Measurements from ENCODE around the gene CMC1.

DNA sequence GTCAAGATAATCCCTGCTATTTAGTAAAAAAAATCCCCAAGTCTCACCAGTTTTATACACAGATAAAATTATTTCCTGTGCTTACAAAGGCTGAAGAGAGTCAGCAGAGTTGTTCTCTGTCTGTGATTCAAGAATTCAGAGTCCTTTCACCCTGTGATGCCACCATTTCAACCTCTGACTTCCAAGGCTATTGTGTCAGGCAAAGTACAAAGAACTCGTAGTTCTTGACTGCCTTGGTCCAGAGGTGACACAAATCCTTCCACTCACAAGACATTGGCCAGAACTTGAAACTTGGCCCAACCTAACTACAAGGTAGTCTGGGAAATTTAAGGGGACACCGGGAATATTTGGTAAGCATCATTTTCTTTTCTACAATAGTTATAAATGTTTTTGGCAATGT is 34.9 kb upstream of the CMC1 start:
- TF ChIP-seq, protein P1, sequence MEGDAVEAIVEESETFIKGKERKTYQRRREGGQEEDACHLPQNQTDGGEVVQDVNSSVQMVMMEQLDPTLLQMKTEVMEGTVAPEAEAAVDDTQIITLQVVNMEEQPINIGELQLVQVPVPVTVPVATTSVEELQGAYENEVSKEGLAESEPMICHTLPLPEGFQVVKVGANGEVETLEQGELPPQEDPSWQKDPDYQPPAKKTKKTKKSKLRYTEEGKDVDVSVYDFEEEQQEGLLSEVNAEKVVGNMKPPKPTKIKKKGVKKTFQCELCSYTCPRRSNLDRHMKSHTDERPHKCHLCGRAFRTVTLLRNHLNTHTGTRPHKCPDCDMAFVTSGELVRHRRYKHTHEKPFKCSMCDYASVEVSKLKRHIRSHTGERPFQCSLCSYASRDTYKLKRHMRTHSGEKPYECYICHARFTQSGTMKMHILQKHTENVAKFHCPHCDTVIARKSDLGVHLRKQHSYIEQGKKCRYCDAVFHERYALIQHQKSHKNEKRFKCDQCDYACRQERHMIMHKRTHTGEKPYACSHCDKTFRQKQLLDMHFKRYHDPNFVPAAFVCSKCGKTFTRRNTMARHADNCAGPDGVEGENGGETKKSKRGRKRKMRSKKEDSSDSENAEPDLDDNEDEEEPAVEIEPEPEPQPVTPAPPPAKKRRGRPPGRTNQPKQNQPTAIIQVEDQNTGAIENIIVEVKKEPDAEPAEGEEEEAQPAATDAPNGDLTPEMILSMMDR (IDR thresholded peaks at IDR 0.05) = no peak
- TF ChIP-seq POLR2AphosphoS5 (IDR thresholded peaks at IDR 0.05; ENCODE audit: insufficient read depth in 1 of 2, low read depth in 1 of 2) = no peak
- TF ChIP-seq POLR2A (IDR thresholded peaks at IDR 0.05) = no peak

All from vagina (tissue), 2 donors.